NCI-H1417 treated with DMSO at 0.1 percent for 48 hours (cell line): ENCODE results near the gene SYNE4.
"Not testable (repeated sequence)": the region's sequence is repeated elsewhere in the genome, so short reads cannot be mapped to it uniquely, and the experiment has no call there.

ENCODE experiments used
- DNase-seq: peaks from one replicate; lab custom pipeline; 2025; lab: John Stamatoyannopoulos, UW

Gene SYNE4

DNA sequence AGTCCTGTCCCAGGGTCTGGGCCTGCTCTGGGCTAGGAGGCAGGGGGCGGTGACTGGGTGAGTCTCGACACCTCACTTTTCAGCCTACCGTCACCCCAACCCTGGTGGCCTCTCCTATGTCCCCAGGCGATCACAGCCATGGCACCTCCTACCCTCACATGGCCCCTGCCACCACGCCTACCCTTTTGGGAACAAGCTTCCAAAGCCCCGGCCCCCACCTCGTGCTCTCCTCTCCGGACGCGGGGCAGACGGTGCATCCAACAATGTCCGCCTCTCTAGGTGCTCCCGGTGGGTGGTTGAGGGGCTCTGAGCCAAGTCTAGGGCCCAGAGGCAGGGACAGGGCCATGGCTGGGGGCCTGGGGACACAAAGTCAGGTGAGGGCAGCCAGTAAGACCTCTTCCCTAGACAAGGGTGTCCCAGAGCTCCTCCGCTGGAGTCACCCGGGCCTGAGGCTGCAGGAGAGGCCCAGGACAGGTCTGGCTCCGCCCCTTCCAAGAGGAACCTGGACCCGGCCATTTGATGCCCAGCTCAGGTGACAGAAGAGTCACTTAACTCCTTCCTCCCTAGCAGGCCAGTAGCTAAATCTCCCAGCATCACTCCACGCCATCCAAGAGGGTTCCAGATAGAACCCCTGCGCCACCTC lies at the start of gene SYNE4:
SYNE4 (minus strand) TSS at position 478 of the 643 bp plus-strand sequence; CDS start at position 346, 132 bp downstream.
- no peak for DNase-seq

DNA sequence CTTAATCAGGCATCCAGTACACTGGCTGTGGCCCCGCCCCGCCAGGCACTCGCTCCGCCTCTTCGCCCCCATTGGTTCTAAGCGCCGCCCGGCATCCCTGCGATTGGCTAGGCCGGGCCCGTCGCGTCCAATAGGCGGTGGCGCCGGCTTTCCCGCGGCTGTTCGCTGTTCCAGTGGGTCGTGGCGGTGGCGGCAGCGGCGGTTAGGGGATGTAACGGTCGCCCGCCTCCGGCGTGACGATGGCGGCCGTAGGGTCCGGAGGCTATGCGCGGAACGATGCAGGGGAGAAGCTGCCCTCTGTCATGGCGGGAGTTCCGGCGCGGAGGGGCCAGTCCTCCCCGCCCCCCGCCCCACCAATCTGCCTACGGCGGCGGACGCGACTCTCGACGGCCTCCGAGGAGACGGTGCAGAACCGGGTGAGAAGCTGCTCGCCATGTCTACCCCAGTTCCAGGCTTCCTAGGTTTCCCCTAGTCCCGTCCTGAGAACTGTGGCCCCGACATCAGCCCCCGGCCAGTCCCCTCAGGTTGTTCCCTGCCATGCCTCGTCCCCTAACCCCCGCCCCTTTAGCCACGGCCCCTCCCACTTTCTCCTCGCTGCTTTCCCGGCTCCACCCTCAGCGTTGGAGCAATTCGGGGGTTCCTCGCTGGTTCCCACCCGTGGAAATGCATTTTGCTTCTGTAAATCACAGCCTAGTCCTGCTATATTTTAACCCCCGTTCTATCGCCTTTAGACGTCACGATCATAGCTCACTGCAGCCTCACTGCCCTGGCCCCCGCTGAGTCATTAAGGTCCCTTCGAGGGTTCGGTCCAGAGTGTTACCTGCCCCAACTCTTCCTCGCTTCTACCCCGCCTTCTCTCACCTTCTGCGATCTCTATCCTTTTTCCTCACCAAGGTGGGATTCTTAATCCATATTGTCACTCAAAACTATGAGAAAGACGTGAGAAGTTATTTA lies 46.4 kb upstream of the SYNE4 start, which contains the start of gene WDR62:
WDR62 (plus strand) TSS at position 165 of the 954 bp plus-strand sequence; CDS start at position 240, 75 bp downstream.
- peak; percentile 95 for DNase-seq

GRCh38 chr19:36054119-36054732 lies 45.6 kb upstream of the SYNE4 start, which contains the start of gene THAP8:
Gene THAP8 (minus strand): TSS chr19:36054285. CDS start chr19:36054217, 68 bp downstream.
- DNase-seq: peak; percentile 95

GRCh38 chr19:36051637-36052036 lies 43.0 kb upstream of the SYNE4 start:
- no peak for DNase-seq

- DNase-seq: no peak
These were observed 42.6 kb upstream of the SYNE4 start for GRCh38 chr19:36051236-36051635.

DNA sequence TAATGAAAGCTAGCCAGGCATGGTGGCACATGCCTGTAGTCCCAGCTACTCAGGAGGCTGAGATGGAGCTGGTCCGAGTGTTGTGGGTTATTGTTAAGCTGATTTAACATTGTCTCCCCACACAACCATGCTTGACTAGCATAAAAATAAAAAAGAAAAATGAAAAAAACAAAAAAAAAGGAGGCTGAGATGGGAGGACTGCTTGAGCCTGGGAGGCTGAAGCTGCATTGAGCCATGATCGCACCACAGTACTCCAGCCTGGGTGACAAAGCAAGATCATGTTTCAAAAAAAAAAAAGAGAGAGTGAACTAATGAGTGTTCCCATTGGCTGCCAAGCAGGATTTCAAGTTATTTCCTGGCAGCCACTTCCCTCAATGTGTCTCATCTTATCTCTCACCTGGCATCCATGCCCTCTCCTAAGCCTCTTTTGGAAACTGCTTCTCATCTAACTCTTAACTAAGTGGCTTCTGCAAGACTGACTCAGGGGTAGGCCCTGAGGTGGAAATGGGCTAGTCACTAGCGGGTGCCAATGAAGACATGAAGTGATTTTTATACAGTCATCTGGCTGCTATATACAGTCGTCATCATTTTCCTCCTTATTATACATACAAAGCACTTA lies 40.6 kb upstream of the SYNE4 start:
- DNase-seq: no peak

DNA sequence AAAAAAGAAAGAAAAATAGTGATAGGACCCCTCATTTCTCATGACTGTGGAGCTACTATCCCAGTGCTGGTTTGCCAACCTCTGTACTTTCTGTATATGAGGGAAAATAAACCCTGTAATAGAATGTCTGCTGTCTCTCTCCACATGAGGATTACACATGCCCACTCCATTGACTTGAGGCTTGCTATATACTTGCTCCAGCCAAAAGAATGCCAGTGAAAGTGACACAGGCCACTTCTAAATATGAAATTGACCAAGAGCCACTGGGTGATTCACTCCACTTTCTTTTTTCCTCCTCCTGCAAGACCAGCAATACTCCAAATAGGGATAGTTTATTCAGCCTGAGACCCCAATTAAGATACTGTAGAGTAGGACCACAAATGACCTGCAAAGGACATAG lies 39.2 kb upstream of the SYNE4 start:
- DNase-seq: no peak

DNA sequence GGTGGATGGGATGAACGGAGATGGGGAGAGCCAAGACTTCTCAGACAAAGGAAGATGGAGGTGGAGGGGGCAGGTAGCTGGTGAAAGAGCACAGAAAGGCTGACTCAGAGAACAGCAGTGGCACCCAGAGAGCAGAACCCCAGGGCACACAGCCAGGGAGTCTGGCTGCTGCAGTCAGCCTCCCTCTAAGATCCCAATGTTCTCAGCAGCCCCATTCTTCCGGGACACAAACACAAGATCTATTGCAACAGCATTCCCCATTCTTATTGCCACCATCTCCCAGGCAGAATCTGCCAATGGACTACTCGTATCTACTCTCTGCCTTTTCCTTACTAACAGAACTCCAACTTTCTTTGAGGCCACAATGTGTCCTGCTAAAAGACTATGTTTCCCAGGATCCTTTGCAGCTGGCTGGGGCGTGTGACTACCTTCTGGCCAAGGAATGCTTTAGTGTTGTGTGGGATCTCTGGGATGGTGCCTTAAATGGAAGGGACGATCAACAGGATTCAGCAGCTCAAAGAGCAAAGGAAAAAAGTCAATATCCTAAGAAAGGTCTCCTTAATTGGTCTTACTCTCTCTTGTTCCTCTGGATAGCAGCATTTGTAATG lies 37.9 kb upstream of the SYNE4 start:
- no peak for DNase-seq

DNA sequence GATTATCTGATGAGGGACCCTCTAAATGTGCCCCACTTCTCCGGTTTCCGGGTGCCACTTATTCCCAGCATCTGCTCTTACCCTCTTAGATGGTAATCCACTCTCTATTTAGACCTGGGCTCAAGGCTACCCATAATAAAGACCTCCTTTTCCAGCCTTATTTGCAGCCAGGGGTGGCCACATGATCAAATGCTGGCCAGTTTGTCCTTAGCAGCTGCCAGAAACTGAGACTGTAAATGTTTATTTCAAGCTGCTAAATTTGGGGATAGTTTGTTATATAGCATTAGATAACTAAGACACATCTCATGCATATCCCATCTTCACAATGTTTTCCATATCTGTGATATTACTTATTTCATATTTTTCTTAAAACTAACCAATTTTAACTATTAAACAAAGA lies 35.3 kb upstream of the SYNE4 start:
- no peak for DNase-seq

DNA sequence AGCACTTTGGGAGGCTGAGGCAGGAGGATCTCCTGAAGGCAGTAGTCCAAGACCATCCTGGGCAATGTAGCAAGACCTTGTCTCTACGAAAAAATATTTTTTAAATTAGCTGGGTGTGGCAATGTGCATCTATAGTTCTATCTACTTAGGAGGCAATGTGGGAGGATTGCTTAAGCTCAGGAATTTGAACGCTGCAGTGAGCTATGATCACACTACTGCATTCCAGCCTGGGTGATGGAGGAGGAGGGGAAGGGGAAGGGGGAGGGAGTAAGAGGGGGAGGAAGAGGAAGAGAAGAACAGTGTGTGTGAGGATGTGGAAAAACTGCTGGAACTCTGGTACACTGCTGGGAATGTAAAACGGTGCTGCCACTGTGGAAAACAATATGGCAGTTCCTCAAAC lies 33.2 kb upstream of the SYNE4 start:
- no peak for DNase-seq

DNA sequence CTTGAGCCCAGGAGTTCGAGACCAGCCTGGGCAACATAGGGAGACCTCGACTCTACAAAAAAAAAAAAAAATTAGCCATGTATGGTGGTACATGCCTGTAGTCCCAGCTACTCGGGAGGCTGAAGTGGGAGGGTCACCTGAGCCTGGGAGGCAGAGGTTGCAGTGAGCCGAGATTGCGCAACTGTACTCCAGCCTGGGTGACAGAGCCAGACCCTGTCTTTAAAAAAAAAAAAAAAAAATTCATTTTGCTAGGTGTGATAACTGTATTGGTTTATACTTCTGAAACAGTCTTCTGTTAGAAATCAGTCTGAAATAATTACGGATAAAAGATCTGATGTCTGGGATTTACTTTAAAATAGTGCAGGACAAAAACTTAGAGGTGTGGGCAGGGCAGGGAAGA lies 32.5 kb upstream of the SYNE4 start:
- DNase-seq: not testable (repeated sequence)

DNA sequence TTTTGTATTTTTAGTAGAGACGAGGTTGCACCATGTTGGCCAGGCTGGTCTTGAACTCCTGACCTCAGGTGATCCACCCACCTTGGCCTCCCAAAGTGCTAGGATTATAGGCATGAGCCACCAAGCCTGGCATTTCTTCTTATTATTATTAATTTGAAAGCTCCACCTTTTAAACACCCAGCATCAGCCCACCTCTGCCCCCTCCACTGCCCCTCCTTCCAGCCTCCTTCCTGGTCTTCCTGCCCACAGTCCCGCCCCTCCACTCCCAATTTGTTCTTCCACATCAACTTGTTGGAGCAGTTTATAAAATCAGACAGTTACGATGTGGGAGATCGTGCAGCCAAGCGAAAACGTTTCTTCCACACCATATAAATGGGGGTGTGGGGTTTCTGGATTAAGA lies 31.9 kb upstream of the SYNE4 start:
- no peak for DNase-seq

DNA sequence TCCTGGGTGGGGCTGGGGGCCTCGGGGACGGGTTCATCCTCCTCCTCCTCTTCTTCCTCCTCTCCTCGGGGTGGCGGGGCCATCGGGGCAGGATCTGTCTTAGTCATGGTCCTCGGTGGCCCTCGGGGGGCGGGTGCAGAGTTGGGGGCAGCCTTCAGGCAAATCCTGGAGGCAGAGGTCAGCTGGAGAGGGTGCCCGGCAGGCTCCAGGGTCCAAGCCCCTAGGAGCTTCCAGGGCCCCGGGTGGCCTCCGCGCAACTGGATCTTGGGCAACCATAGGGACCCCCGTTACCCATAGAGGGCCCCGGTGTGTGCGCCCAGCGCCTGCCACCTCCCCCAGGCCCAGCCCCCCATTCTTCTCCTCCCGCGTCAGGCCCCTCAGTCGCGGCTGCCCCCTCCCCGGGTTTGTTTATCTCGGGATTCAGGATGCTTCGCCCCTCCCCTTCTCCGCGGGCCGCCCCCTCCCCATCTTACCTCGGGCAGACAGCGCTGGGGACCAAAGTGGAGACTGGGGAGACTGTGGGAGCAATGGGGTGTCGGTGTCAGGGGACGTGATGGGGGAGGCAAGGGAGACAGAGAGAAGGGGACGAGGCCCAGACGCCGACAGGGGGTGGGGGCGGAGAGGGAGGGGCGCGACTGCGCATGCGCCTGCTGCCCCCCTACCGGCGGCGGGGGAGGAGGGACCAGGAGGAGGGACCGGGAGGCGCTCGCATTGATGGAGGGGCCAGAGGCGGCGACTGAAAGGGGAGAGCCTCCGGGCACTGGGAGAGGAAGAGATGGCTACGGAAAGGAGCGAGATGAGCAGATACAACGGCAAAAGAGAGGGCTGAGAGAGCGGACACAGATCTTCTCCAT lies 23.9 kb upstream of the SYNE4 start, which contains the start of gene CLIP3:
CLIP3 (minus strand) TSS at position 623 of the 854 bp plus-strand sequence; CDS start at position 107, 516 bp downstream.
- peak; percentile 10 for DNase-seq

DNA sequence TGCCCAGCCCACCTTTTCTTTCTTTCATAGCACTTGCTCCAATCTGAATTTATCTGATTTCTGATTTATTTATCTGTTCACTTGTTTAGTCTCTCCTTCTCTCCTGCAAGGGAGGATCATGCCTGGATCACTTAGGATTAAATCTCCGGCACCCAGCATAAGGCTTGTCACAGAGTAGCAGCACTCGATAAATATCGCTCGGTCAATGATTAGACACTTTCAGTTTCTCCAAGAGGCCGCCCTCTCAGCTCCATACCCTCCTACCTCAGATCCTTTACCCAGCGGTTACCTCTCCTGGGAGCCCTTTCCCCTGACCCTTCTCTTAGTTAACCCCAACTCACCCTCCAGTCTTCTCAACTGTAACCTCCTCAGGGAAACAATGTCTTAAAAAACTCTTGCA lies 22.7 kb upstream of the SYNE4 start:
- DNase-seq: no peak

DNA sequence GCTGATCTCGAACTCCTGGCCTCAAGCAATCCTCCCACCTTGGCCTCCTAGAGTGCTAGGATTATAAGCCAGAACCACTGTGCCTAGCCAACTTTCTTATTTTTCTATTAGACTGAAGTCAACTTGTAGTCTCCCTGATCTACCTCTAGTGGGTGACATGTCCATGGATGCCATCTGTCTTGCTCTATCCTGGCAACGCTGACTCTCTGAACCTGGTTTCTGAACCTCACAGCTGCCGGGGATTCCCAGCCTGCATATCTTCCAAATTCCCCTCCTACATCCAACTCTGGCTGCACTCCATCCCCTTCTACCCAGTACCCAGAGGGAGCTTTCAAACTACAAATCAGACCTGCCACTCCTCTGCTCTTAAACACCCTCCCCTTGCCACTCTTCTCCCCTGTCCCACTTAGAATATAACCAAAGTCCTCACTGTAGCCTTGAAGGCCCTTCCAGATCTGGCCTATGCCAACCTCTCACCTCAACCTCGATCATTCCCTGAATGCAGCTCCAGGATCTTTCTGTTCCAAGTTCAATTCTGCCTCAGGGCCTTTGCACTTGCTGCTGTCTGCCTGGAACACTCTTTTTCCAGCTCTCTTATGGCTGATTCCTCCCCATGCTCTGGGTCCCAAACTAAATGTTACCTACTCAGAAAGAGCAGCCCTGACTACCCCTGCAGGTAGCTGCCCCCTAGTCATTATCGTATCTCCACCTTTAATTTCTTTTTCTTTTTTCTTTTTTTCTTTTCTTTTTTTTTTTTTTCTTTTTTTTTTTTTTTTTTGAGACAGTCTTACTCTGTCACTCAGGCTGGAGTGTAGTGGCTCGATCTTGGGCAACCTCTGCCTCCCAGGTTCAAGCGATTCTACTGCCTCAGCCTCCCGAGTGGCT lies 21.9 kb upstream of the SYNE4 start:
- DNase-seq: no peak

DNA sequence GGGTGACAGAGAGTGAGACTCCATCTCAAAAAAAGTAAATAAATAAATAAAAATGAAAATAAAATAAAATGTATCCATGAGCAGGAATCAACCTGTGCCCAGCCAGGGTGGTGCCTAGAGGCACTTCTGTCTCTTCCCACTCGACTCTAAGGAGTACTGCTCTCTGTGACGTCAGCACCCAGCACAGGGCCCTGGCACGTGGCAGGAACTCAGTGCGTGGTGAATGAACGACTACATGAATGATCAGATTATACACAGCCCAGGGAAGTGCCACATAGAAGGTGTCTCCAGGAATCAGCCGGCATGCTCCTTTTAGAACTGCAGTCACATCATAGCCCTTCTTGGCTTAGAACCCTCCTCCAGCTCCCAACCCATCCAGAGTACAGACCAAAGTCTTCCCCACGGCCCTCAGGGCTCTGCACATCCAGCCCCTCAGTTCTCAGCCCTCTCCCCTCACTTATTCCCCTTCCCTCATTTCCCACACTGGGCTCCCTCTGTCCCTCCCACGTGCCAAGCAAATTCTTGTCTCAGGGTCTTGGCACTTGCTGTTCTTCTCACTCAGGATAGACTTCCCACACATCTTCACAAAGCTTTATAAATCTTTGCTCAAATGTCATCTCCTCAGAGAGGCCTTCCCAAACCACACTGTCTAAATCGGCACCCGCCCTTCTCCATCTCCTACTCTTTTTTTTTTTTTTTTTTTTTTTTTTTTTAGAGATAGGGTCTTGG lies 19.9 kb upstream of the SYNE4 start:
- no peak for DNase-seq

GRCh38 chr19:36027696-36028095 lies 19.1 kb upstream of the SYNE4 start:
- no peak for DNase-seq

GRCh38 chr19:36026091-36026876 lies 17.7 kb upstream of the SYNE4 start:
- no peak for DNase-seq
